GM12875 (cell line): Measurements from ENCODE around the gene MRPL32.
A peak's percentile ranks its signal among the peaks of the same experiment; 100 is the strongest.

ENCODE experiments used
- H3K4me3 ChIP-seq: one replicate; pipeline ENCODE4 v1.5.1; 2011; ENCODE audit warnings: low read depth, low read length, control low read depth
- TF ChIP-seq, protein P1 (sequence below): IDR thresholded peaks from 2 replicates; pipeline ENCODE4 v1.5.1; 2011; ENCODE audit warnings: low read depth, mild to moderate bottlenecking, control low read depth, inconsistent platforms, low read length, moderate library complexity, borderline replicate concordance; ENCODE audit not compliant: insufficient read depth

The MRPL32 gene

DNA sequence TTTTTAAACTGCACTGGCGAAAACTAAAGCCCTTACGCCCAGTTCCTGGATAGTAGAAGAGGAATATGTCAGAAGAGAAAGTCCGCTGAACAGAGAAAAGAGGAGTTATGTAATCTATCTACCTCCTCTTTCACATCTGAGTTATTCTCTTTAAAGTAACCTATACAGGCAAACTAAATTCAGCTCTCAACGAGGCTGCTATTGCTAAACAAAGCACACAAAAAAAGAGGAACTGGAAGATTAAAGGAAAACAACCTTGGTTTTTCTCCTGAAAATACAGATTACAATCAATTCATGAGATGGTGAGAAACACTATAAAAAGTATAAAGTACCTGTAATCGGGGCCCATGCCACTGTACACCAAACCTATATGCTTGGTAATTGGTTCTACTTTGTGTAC, 6.0 kb upstream of the MRPL32 start:
- TF ChIP-seq, protein P1, sequence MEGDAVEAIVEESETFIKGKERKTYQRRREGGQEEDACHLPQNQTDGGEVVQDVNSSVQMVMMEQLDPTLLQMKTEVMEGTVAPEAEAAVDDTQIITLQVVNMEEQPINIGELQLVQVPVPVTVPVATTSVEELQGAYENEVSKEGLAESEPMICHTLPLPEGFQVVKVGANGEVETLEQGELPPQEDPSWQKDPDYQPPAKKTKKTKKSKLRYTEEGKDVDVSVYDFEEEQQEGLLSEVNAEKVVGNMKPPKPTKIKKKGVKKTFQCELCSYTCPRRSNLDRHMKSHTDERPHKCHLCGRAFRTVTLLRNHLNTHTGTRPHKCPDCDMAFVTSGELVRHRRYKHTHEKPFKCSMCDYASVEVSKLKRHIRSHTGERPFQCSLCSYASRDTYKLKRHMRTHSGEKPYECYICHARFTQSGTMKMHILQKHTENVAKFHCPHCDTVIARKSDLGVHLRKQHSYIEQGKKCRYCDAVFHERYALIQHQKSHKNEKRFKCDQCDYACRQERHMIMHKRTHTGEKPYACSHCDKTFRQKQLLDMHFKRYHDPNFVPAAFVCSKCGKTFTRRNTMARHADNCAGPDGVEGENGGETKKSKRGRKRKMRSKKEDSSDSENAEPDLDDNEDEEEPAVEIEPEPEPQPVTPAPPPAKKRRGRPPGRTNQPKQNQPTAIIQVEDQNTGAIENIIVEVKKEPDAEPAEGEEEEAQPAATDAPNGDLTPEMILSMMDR = no peak
- H3K4me3 ChIP-seq = no peak overlapping the region

DNA sequence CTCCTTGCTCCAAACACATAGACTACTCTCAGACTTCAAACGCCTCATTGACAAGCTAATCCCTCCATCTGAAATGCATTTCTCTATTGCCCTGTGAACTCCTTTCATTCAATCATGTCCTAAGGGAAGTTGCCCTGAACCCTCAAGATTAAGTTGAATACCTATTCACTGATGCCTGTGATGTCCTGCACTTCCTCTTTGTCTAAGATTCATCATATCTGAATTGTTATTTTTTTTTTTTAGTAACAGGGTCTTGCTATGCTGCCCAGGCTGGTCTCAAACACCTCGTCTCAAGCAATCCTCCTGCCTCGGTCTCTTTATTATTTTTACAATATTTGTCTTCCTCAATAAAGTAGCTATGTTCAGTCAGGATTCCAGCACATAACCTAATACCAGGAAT, 3.4 kb upstream of the MRPL32 start:
- H3K4me3 ChIP-seq = no peak overlapping the region
- TF ChIP-seq, protein P1 = no peak

DNA sequence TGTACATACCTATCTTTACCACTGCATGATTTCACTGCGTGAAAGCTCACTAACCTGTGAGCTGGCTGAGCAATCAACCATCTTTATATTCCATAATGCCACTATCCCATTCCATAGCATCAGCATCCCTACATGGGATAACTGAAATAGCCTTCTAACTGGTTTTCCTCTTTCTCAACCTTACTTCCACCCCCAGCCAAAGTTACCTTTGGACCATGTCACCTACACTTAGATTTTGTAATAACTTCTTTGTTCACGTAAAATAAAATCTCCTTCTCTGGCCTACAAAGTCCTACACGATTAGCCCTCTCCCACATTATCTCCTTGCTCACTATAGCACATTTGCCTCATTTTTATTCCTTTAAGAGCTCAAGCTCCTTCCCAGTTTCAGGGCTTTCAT, 2.7 kb upstream of the MRPL32 start:
- TF ChIP-seq, protein P1 = no peak
- no peak overlapping the region for H3K4me3 ChIP-seq

DNA sequence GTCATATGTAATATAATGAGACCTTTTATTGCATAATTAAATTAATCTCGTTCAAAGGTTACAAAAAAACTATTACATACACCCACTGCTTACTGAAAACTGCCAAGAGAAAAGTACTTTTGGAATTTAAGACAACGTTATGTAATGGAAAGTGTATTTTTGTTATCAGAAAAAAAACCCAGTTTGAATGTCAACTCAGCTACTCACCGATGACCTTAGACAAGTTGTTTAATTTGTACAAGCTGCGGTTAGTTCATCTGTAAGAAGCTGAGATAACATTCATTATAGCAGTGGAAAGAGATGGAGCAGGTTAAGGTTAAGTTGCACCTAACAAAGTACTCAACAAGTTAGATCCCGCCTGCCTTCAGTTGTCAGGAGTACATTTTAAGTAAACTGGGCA, 1.3 kb upstream of the MRPL32 start:
- TF ChIP-seq, protein P1 = no peak
- peak overlapping the region; percentile 60 for H3K4me3 ChIP-seq

DNA sequence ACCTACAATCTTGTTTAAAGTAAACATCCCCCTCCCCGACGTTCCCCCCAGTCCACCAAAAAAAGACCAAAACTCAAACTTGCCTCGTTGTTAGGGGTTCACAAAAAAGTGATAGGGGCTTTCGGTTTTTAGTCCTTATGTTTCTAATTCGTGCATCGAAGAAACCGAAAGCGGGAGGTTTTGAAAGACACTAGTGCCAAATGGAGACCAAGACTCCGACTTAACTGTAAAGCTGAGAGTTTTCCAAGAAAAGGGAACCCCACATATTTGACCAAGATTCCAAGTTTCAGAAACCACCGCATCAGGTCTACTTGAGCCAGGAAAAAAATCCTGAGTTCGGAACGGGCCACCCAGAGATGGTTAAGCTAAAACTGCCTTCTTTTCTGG, 736 bp upstream of the MRPL32 start:
- peak overlapping the region; percentile 60 for H3K4me3 ChIP-seq
- TF ChIP-seq, protein P1 = no peak

DNA sequence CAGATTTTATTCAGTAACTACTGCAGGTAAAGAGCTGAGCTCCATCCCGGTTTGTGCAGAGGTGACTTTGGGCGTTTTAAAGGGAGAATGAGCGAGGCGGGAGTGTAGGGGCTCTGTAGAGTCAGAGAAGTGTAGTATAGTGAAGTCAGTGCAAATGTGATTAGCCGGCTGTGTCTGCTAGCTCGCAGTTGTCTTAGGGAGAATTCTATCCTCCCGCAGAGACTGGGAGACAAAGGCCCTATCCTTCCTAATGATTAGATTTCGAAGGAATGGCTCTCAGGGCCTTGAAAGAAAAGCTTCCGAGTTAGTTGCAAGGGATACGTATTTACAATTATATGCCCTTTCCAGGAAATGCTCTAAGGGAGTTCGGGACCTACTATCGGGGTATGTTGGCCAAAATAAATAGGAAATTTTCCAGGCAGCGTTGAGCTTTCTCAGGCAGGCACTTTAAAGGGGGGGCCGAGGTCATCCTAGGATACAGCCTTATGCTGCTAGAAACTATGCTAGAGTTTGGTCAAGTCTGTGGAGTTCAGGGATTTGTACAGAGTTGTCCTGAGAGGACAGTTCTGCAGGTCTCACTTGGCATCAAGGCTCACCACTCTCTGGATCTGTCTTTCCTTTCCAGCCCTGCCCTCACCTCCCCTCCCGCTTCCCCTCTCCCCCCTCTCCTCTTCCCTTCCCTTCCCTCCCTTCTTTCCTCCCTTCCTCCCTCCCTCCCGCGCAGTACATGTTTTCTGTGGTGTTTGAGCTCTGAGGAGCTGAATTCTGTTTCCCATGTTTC, 825 bp downstream of the MRPL32 start:
- TF ChIP-seq, protein P1 = no peak

DNA sequence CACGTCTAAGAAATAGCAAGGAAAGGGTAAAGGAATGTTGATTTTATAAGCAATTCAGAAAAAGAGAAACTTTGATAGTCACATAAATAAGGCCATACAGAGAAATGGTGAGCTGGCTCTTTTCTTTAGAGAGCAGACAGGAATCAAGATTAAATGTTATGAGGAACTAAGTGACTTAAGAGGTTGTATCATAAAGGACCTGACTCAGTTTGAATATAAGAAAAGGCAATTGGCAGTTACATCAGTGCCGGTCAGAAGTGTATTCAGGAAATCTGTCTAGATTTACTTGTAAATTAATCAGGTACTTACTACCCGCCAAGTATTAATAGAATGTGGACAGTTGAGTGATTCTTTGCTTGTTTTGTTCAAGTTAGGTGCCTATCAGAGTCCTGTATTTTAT, 2.1 kb downstream of the MRPL32 start:
- TF ChIP-seq, protein P1 = no peak
- H3K4me3 ChIP-seq = no peak overlapping the region

More for the DNA sequence above, 825 bp downstream of the MRPL32 start:
- H3K4me3 ChIP-seq = peak overlapping the region; percentile 78
